ENCODE data around the gene FETUB.

GRCh38 chr3:186605561-186606545 lies 34.3 kb upstream of the FETUB start:
- TF ChIP-seq CTCF (IDR thresholded peaks at IDR 0.05 in 4 of 5, conservative IDR thresholded peaks at IDR 0.05 in 1 of 5) = no peak
- TF ChIP-seq POLR2A (IDR thresholded peaks at IDR 0.05) = no peak
